GM10266 (cell line): Measurements from ENCODE around the gene HMGN4.

Experiments used
- DNase-seq: peaks from one replicate; pipeline ENCODE4 v3.0.0; 2012; ENCODE audit errors: extremely low spot score
- CTCF ChIP-seq: IDR thresholded peaks from 2 replicates; pipeline ENCODE4 v1.5.1; 2012; ENCODE audit warnings: mild to moderate bottlenecking, low read depth; ENCODE audit not compliant: control insufficient read depth, insufficient read depth; ENCODE audit errors: missing control alignments

The HMGN4 gene

GRCh38 chr6:26537846-26538571, at the start of gene HMGN4:
Gene HMGN4 (plus strand): TSS chr6:26538366. CDS start chr6:26545207, 6,841 bp downstream.
- DNase-seq: peak; percentile 71
- TF ChIP-seq CTCF: peak; percentile 2

- no peak for DNase-seq
- TF ChIP-seq CTCF: no peak
Measured at GRCh38 chr6:26489996-26490964, 47.9 kb upstream of the HMGN4 start.

- DNase-seq: no peak
- no peak for TF ChIP-seq CTCF
Measured at GRCh38 chr6:26491604-26492003, 46.6 kb upstream of the HMGN4 start.

GRCh38 chr6:26493258-26493657, 44.9 kb upstream of the HMGN4 start:
- peak; percentile 27 for TF ChIP-seq CTCF
- DNase-seq: peak; percentile 26

GRCh38 chr6:26494117-26494516, 44.0 kb upstream of the HMGN4 start:
- no peak for TF ChIP-seq CTCF
- DNase-seq: no peak

- no peak for DNase-seq
- no peak for TF ChIP-seq CTCF
Measured at GRCh38 chr6:26495281-26495680, 42.9 kb upstream of the HMGN4 start.
